ENCODE data around the gene LGMN.

LGMN gene

DNA sequence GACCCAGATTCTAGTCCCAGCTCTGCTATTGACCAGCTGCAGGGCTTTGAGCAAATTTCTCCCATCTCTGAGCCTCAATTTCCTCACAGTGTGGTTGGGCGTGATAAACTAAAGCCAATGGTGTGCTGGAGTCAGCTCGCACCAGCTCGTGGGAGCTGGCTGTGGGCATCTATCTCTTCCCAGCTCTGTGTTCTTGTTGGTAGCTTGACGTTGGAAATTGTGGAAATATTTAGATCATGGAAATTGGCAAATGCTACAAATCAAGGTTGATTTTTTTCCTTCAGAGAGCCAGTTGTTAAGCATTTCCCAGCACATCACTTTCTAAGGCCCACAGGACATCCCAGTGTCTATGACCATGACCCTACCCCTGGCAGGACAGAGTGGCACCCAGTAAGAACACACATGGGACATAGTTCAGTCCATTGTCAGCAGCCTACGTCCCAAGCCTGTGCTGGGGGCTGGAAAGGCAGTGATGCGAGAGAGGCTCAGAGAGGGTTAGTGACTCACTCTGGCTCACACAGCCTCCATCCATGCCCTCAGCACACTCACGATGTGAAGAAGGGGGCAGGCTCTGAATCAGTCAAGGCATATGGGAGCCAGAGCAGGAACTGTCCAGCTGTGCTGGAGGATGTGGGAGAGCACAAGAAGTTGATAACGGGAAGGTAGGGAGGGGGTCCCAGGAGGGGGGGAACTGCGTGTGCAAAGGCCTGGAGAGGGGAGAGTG is 77.6 kb downstream of the LGMN start:
- no peak for DNase-seq

DNA sequence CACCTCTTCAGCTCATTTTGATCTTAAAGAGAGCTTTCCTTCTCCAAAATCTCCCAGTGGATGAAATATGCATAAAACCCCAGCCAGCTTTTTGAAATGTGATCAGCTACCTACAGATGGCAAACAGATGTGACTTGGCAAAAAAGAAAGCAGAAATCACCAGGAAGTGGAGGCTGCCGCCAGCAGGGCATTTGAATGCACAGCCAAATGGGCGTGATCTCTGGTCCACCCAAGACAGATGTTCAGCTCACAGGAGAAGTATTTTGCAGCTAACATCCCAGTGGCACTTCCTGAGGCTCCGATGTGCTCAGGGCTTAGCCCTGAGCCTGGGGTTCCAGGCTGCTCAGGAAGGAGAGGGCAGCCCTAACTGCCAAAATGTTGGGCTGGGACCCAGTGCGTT is 78.3 kb downstream of the LGMN start:
- DNase-seq: no peak

DNA sequence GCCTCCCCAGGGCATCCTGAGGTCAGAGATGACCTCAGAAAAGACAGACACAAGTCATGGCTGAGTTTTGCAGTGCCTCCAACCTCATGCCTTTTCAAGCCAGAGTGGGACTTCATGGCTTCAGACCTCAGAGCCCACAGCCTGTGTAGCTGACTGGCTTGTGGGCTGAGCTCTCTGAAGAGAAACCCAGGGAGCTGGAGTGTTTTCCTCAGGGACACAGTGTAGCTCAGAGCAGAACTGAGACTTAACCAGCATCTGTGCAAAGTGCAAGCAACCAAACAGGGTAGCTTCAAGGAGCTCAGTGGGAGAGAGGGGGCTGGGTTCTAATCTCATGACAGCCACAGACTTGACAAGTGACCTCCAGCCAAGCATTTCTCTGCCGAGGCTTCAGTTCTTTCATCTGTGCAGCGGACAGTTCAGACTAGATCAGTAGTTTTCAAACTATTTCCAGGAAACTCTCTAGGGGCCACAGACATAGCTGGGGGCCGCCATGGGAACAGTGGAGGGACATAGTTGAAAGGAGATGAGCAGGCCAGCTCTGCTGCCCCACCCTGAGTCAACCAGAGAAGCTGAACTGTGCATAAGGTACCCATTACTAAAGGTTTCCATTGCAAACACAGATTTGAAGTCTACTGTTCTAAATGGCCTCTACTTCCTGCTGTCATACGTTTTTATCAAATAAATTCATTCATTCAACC is 80.0 kb downstream of the LGMN start:
- no peak for DNase-seq

DNA sequence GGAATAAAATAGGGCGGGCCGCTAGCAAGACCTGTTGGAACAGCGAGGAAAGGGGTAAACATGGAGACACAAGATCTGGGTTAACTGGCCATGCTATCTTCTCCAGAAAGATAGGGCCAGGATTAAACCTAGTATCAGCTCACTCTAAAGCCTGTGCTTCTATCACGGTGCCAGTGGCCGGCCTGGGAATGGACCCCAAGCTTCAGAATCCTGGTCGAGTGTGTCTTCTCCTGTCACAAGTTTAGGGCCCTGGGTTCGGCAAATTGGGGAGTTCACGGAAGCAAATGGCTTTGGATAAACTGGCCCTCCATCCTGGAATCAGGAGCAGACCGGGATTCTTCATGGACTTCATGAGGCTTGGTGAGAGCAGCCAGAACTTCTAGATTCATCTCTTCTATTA is 82.2 kb downstream of the LGMN start:
- DNase-seq: no peak

DNA sequence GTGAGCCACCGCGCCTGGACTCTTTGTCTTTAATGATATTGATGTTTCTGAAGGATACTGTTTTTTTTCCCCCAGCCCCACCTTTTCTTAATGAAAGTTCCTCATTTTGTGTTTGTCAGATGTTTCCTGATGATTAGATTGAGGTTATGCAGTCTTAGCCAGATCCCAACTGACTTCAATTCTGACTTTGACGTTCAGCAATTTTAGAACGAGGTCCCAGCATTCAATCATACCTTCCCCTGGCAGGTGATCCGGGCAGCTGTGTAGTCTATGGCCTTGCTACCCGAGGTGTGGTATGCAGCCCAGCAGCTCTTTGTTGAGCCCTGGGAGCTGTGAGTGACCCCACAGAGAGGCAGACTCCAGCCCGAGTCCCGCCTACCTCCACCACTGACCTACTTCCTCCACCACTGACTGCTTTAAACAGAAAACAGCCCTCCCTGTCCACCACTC is 82.7 kb downstream of the LGMN start:
- DNase-seq: no peak

DNA sequence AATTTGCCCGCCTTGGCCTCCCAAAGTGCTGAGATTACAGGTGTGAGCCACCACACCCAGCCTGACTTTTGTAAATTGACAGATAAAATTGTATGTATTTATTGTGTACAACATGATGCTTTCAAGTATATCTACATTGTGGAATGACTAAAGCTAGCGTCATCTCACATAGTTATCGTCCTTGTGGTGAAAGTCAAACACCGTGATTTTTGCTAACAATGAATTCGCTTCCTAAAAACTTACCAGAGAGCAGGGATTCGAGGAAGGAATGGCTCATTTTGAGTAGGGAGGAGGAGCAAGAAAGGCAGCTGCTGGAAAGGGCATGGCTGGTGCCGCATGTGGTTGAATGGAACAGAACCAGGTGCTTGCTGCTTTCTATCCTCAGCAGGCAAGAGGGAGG is 85.4 kb downstream of the LGMN start:
- no peak for DNase-seq

DNA sequence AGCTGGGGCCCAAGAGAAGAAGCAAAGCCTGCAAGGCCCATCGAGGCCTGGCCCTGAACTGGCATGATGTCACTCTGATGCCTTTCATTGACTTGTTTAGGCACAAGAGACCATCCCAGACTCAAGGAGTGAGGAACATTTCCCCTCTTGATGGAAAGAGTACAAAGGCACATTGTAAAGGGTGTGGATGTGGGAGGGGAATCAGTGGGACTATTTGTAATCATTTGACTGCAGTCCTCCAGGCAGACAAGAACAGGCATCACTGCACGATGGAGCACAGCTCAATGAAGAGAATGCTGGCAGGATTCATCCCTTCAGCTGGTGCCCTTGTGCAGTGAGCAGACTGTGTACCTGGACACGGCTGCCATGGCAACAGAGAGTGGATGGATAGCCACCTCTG is 87.9 kb downstream of the LGMN start:
- DNase-seq: no peak

DNA sequence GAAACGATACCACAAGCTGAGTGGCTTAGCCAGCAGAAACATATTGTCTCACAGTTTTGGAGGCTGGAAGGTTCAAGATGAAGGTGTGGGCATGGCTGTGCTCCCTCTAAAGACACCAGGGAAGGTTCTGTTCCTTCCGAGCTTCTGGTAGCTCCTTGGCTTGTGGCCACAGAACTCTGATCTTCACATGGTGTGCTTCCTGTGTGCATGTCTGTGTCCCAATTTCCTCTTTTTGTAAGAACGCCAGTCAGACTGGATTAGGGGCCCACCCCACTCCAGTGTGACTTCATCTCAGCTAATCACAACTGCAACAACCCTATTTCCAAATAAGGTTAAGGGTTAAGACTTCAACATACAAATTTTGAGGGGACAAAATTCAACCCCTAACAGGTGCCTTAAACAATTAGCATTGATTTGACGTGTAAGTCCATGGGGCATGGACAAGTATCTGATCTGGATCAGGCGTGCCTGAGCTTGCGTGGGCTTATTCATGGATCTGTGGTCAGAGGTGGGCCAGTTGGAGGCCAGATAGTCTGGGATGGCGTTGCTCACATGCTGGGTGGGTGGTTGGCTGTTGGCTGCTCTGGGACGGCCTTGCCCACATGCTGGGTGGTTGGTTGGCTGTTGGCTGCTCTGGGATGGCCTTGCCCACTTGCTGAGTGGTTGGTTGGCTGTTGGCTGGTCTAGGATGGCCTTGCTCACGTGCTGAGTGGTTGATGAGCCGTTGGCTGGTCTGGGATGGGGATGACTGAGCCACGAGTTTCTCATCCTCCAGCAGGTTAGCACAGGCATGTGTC is 88.5 kb downstream of the LGMN start:
- DNase-seq: no peak

DNA sequence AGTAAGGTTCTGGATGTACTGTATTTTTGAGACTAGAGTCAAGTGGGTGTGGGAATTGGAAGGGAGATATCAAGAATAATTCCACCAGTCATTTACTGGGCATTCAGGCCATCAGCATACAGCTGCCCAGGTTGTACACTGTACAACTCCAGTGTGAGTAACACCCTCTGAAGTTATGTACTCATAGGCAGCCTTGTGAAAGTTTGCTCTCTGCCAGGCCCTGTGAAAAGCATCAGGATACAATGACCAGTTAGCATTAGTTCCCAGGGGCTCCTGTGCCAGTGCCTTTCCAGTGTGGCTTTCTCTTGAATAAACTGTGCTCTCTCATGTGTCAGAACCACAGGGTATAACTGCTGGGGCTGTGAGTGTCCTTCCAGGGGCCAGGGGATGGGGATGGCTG is 89.7 kb downstream of the LGMN start:
- DNase-seq: no peak

DNA sequence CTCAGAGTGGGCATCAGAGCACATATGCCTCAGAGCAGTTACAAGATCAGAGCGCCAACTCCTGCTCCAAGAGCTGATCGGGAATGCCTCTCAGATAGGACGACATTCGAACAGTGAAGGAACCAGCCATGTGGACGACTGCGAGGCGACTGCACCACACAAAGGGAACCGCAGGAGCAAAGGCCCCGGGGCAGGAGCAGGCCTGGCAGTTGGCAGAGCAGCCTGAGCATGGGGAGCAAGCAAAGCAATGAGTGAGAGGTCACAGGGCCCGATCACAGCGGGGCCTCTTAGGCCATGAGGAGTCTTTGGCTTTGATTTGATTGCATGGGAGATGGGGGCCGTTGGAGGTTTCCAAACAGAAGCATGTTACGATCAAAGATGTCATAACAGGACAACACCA is 90.3 kb downstream of the LGMN start:
- no peak for DNase-seq

DNA sequence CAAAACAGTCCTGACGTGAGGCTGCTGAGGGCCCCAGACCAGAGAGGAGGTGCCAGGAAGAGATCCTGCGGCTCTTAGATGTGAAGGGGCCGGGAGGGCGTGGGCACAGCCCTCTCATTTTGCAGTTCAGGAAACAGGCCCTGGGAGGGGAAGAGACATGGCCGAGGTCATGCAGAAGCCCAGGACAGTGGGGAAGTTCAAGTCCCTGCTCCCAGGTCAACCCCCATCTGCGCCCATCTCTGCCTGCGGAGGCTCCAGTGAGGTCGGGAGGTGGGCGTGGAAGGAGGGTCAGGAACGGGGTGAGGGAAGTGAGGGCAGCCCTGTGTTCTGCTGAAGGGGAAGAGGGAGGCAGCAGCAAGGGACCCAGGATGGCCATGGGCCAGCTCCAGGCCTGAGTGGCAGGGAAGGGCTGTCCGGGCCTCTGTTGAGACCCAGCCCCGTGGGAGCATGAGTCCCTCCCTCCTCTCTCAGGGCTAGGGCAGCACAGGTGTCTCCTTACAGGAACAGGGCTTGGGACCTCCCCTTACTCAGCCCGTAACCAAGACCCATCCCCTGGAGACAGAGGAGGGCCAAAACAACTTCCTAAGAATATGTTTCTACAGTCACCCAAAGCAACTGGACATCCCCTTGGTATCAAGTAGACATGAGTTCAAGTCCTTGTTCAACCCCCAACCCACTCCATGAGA is 90.8 kb downstream of the LGMN start:
- no peak for DNase-seq

DNA sequence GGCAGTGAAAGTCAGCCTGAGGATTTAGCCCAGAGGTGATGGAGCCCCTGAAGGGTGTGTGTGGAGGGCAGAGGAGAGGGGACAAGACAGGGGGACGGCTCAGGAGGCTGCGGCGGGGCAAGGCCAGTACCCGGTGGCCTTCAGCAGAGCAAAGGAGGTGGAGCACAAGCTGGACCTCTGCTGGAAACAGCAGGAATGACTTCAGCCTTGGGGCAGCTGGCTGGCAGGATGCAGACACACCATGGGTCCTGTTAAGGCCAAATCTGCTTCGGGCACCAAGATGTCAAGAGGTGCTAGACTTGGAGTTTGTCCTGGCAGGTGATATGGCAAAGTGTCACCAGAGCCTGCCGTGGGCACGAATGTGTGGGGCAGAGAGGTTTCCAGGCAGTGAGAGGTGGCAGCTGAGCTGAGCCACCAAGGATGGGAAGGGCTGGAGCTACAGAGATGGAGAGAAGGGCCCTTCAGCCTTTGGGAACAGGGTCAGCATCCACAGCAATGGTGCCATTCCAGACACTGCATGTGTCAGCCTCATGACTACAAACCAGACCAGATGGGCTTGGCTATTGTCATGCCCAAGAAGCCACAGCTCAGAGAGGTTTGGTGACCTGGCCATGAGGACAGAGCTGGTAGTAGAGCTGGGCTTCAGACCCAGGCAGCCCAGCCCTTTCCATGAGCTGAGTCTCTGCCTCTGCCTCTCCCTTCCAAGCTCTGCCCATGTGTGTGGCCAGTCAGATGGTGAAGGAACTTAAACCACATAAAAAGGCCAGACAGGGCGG is 91.9 kb downstream of the LGMN start:
- DNase-seq: no peak

DNA sequence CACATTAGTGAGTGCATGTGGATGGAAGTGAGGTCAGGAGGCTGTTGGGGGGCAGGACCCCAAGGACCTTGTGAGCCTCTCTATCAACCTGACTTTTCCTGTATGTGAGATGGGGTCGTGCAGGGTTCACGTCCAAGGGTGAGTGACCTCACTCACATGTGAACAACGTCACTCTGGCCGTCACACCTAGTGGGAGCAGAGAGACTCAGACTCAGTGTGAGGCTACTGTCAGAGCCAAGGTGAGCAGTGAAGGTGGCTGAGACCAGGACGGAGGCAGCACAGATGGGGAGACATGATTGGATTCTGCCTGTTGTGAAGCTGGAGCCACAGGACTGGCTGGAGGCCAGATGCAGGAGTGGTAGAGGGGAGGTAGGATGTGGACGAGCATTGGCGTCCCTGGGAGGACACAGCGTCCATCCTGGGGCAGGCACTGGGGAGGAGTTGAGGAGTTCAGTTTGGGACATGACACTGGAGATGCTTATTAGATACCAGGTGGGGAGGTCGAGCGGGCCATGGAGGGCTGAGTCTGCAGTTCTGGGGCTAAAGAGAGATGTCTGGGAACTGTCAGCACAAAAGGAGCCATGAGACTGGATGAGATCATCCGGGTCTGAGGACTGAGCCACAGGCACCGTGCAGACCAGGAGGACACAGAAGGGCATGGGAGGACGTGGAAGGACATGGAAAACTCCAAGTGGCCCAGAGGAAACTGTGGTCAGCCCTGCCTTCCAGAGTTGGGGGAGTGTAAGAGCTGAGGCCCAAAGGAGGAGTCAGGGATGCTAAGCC is 92.8 kb downstream of the LGMN start:
- DNase-seq: no peak

DNA sequence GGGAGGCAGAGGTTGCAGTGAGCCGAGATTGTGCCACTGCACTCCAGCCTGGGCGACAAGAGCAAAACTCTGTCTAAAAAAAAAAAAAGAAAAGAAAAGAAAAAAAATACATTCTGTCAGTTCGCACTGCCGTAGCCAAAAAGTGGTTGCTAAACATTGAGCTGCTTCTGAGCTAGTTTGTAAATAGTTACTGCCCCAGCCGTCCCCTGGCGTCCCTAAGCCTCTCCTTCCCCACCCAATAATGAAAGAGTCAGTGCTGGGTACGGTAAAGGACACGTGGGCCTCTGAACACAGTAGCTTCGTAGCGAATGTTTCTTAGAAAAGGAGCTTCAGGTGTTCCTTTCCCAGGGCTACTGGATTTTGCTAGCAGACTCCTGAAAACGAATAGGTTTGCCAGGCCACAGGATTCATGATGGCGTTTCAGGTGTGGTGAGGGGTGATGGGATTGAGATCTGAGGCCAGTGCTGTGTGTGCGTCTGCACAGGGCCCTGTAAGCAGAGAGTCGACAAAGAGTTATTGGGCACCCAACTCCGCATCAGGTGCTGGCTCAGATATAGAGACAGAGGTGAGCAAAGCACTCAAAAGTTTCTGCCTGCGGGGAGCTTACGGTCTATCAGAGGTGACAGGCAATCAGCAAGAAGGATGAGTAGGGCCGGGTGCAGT is 94.1 kb downstream of the LGMN start:
- no peak for DNase-seq
